Testis (tissue), 3 donors: ENCODE results near the gene GDPD4. TPM values are rescaled to one million over a fixed set of nuclear protein-coding genes. Genes with fewer than 3 reads are reported as not detected.

Source experiments
- polyA plus RNA-seq: library from polyadenylated mRNA; stranded (reverse); fragments of 350-450 nt; fragmentation: Illumina TruSeq; extraction: RNeasy Lipid Tissue Mini Kit (QIAGEN cat#74804); gene quantifications from one replicate; pipeline ENCODE4 v1.2.3, GENCODE V29; 2014; ENCODE audit warnings: low read depth, low replicate concordance; ENCODE audit not compliant: insufficient read depth
- total RNA-seq, 2 donors: library from RNA; depleted of rRNA; stranded (reverse); fragments of >200 nt; gene quantifications; one replicate each; pipeline ENCODE4 v1.2.3, GENCODE V29; 2016

The GDPD4 gene
- total and polyA plus RNA-seq, 3 donors from 2014 or later, result 11.9 to 27.2 (median 22.6) TPM

Other genes with a start within 250 kb of the GDPD4 start
- gene CAPN5, start 234.7 kb downstream of the GDPD4 start, total RNA-seq, result 100 to 1,000 TPM; 102 to 116 TPM
- 62.3 TPM for gene CAPN5, start 234.7 kb downstream of the GDPD4 start, polyA plus RNA-seq
- gene OMP, start 198.8 kb downstream of the GDPD4 start, total RNA-seq, result 1 to 10 TPM; 1.7 to 6.7 TPM
- gene OMP, start 198.8 kb downstream of the GDPD4 start, polyA plus RNA-seq, result not detected
- gene MYO7A, start 173.4 kb downstream of the GDPD4 start, total RNA-seq, result 100 to 1,000 TPM; 161 to 239 TPM
- gene MYO7A, start 173.4 kb downstream of the GDPD4 start, polyA plus RNA-seq, result 40.1 TPM
- gene PAK1, start 172.4 kb upstream of the GDPD4 start, total RNA-seq, result 10 to 100 TPM; 63.2 to 80.9 TPM
- 60.1 TPM for gene PAK1, start 172.4 kb upstream of the GDPD4 start, polyA plus RNA-seq